Measurements from ENCODE around the gene SUSD1.
"Not testable (repeated sequence)": the region's sequence is repeated elsewhere in the genome, so short reads cannot be mapped to it uniquely, and the experiment has no call there.

The SUSD1 gene

GRCh38 chr9:112094241-112094640, 80.9 kb downstream of the SUSD1 start:
- DNase-seq = no peak

GRCh38 chr9:112093870-112094216, 81.3 kb downstream of the SUSD1 start:
- DNase-seq = no peak

GRCh38 chr9:112093147-112093869, 81.8 kb downstream of the SUSD1 start:
- no peak for DNase-seq

GRCh38 chr9:112091810-112092209, 83.3 kb downstream of the SUSD1 start:
- peak; percentile 9 for DNase-seq

- no peak for DNase-seq
Measured at GRCh38 chr9:112087506-112087905, 87.6 kb downstream of the SUSD1 start.

GRCh38 chr9:112086627-112087026, 88.5 kb downstream of the SUSD1 start:
- peak; percentile 12 for DNase-seq

- no peak for DNase-seq
Measured at GRCh38 chr9:112084907-112085306, 90.2 kb downstream of the SUSD1 start.

GRCh38 chr9:112084334-112084733, 90.8 kb downstream of the SUSD1 start:
- DNase-seq = no peak

- DNase-seq = no peak
Measured at GRCh38 chr9:112081918-112082729, 93.0 kb downstream of the SUSD1 start.

GRCh38 chr9:112080831-112081542, 94.1 kb downstream of the SUSD1 start:
- DNase-seq = no peak

GRCh38 chr9:112078432-112078831, 96.7 kb downstream of the SUSD1 start:
- DNase-seq = no peak

- no peak for DNase-seq
Measured at GRCh38 chr9:112076814-112077213, 98.3 kb downstream of the SUSD1 start.

GRCh38 chr9:112075009-112075378, 100.1 kb downstream of the SUSD1 start:
- no peak for DNase-seq

GRCh38 chr9:112074250-112075008, 100.7 kb downstream of the SUSD1 start:
- DNase-seq = peak; percentile 11

GRCh38 chr9:112073639-112074173, 101.4 kb downstream of the SUSD1 start:
- DNase-seq = not testable (repeated sequence)

GRCh38 chr9:112072721-112073638, 102.1 kb downstream of the SUSD1 start:
- no peak for DNase-seq

- DNase-seq = no peak
Measured at GRCh38 chr9:112069318-112070169, 105.6 kb downstream of the SUSD1 start.

GRCh38 chr9:112065806-112066606, 109.1 kb downstream of the SUSD1 start:
- DNase-seq = no peak

GRCh38 chr9:112064871-112065270, 110.2 kb downstream of the SUSD1 start:
- DNase-seq = no peak

GRCh38 chr9:112063586-112063985, 111.5 kb downstream of the SUSD1 start:
- DNase-seq = no peak
